SU-DHL-6 (cell line): ENCODE results near the gene PIGN.

Source experiments
- EZH2phosphoT487 ChIP-seq: fragments of 200-600 bp; sonication (generic), shearing (Covaris generic); conservative IDR thresholded peaks from 2 replicates; pipeline ENCODE4 v1.6.1; 2018; ENCODE audit warnings: mild to moderate bottlenecking, antibody characterized with exemption, low read length, moderate library complexity, mixed read lengths
- TF ChIP-seq, protein P1 (sequence below): fragments of 200-600 bp; sonication (generic); IDR thresholded peaks from one replicate; pipeline ENCODE4 v1.5.1; 2017; ENCODE audit warnings: antibody characterized with exemption, mild to moderate bottlenecking, low read length, moderate library complexity; ENCODE audit not compliant: insufficient read depth, poor library complexity, severe bottlenecking

DNA sequence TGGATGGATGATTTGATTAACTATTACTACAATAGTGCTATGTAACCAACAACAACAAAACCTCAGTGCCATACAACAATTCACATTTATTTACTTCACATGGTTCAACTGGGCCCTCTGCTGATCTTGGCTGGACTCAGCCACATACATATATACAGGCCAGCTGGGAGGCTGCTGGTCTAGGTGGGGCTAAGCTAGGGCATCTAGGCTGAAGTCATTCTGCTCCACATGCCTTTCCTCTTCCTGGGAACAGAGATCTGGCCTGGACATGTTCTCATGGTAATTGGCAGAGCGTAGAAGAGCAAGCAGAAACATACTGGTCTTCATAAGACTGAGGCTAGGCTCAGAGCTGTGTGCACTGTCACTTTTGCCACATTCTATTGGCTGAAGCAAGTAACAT is 191.2 kb downstream of the PIGN start:
- TF ChIP-seq, protein P1, sequence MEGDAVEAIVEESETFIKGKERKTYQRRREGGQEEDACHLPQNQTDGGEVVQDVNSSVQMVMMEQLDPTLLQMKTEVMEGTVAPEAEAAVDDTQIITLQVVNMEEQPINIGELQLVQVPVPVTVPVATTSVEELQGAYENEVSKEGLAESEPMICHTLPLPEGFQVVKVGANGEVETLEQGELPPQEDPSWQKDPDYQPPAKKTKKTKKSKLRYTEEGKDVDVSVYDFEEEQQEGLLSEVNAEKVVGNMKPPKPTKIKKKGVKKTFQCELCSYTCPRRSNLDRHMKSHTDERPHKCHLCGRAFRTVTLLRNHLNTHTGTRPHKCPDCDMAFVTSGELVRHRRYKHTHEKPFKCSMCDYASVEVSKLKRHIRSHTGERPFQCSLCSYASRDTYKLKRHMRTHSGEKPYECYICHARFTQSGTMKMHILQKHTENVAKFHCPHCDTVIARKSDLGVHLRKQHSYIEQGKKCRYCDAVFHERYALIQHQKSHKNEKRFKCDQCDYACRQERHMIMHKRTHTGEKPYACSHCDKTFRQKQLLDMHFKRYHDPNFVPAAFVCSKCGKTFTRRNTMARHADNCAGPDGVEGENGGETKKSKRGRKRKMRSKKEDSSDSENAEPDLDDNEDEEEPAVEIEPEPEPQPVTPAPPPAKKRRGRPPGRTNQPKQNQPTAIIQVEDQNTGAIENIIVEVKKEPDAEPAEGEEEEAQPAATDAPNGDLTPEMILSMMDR: no peak
- TF ChIP-seq EZH2phosphoT487: no peak
